Measurements from ENCODE around the gene RMC1. TPM values are rescaled to one million over a fixed set of nuclear protein-coding genes. Genes with fewer than 3 reads are reported as not detected.
A peak's percentile ranks its signal among the peaks of the same experiment; 100 is the strongest.

RMC1 gene
- 16.1 TPM for polyA plus RNA-seq (2013, experiment 1 of 4)
- polyA plus RNA-seq (2013, experiment 2 of 4) = 18.8 TPM
- polyA plus RNA-seq (2013, experiment 3 of 4) = 12.9 TPM
- polyA plus RNA-seq (2013, experiment 4 of 4) = 16.9 TPM

- WGBS, 2 experiments = 0% methylated on average over 110 of the region's 110 CpGs
- H3K4me3 ChIP-seq (ENCODE audit: insufficient read depth, low read depth, low read length) = peak within 1 kb of the TSS; percentile 80
Observed at GRCh38 chr18:23503038-23503962, at the start of gene RMC1. Gene RMC1 (plus strand): TSS chr18:23503511. CDS start chr18:23503619, 108 bp downstream.

GRCh38 chr18:23453680-23454058, 49.6 kb upstream of the RMC1 start:
- no peak overlapping the region for H3K27ac ChIP-seq (ENCODE audit: insufficient read depth, low read depth, low read length, poor library complexity, severe bottlenecking)
- WGBS, 2 experiments = 11% methylated on average over 11 of the region's 11 CpGs
- peak overlapping the region; percentile 100 for H3K4me3 ChIP-seq (ENCODE audit: insufficient read depth, low read depth, low read length)

More at GRCh38 chr18:23503038-23503962, at the start of gene RMC1:
- no peaks in the 10 kb centered on the region for H3K4me1 ChIP-seq (ENCODE audit: control insufficient read depth, insufficient read depth, low read length)
- no peaks in the 10 kb centered on the region for H3K9me3 ChIP-seq (ENCODE audit: control insufficient read depth, low read length)
- peaks cover 34% of the 10 kb centered on the region for H3K27me3 ChIP-seq (ENCODE audit: control insufficient read depth, insufficient read depth, low read length, poor library complexity, severe bottlenecking)
- H3K27ac ChIP-seq (ENCODE audit: insufficient read depth, low read depth, low read length, poor library complexity, severe bottlenecking) = peak within 1 kb of the TSS; percentile 47
- no peaks in the 10 kb centered on the region for H3K36me3 ChIP-seq (ENCODE audit: control insufficient read depth, insufficient read depth, low read length)

GRCh38 chr18:23456835-23457234, 46.5 kb upstream of the RMC1 start:
- no peak overlapping the region for H3K27ac ChIP-seq (ENCODE audit: insufficient read depth, low read depth, low read length, poor library complexity, severe bottlenecking)
- H3K4me3 ChIP-seq (ENCODE audit: insufficient read depth, low read depth, low read length) = no peak overlapping the region

More at GRCh38 chr18:23453680-23454058, 49.6 kb upstream of the RMC1 start:
- Histone ChIP-seq H3K27me3 (ENCODE audit: control insufficient read depth, insufficient read depth, low read length, poor library complexity, severe bottlenecking) (no peaks in the 10 kb centered on the region), H3K36me3 (ENCODE audit: control insufficient read depth, insufficient read depth, low read length) (no peaks in the 10 kb centered on the region), H3K4me1 (ENCODE audit: control insufficient read depth, insufficient read depth, low read length) (no peaks in the 10 kb centered on the region), H3K9me3 (ENCODE audit: control insufficient read depth, low read length) (no peaks in the 10 kb centered on the region)

GRCh38 chr18:23458830-23459529, 44.3 kb upstream of the RMC1 start:
- no peaks in the 10 kb centered on the region for H3K9me3 ChIP-seq (ENCODE audit: control insufficient read depth, low read length)
- peaks cover 6% of the 10 kb centered on the region for H3K36me3 ChIP-seq (ENCODE audit: control insufficient read depth, insufficient read depth, low read length)
- no peak overlapping the region for H3K4me3 ChIP-seq (ENCODE audit: insufficient read depth, low read depth, low read length)
- 95 to 96% methylated on average over 3 of the region's 3 CpGs for WGBS, 2 experiments
- no peaks in the 10 kb centered on the region for H3K4me1 ChIP-seq (ENCODE audit: control insufficient read depth, insufficient read depth, low read length)
- no peak overlapping the region for H3K27ac ChIP-seq (ENCODE audit: insufficient read depth, low read depth, low read length, poor library complexity, severe bottlenecking)
- no peaks in the 10 kb centered on the region for H3K27me3 ChIP-seq (ENCODE audit: control insufficient read depth, insufficient read depth, low read length, poor library complexity, severe bottlenecking)

More at GRCh38 chr18:23456835-23457234, 46.5 kb upstream of the RMC1 start:
- Histone ChIP-seq H3K4me1 (ENCODE audit: control insufficient read depth, insufficient read depth, low read length) (no peaks in the 10 kb centered on the region), H3K9me3 (ENCODE audit: control insufficient read depth, low read length) (no peaks in the 10 kb centered on the region), H3K27me3 (ENCODE audit: control insufficient read depth, insufficient read depth, low read length, poor library complexity, severe bottlenecking) (no peaks in the 10 kb centered on the region), H3K36me3 (ENCODE audit: control insufficient read depth, insufficient read depth, low read length) (no peaks in the 10 kb centered on the region)
- 83% methylated on average over 1 of the region's 2 CpGs; no CpG with 5 or more reads in 1 of the 2 experiments for WGBS, 2 experiments

- WGBS, 2 experiments = 95 to 96% methylated on average over 7 of the region's 7 CpGs
- Histone ChIP-seq H3K4me1 (ENCODE audit: control insufficient read depth, insufficient read depth, low read length) (no peaks in the 10 kb centered on the region), H3K27ac (ENCODE audit: insufficient read depth, low read depth, low read length, poor library complexity, severe bottlenecking) (no peak overlapping the region), H3K36me3 (ENCODE audit: control insufficient read depth, insufficient read depth, low read length) (peaks cover 8% of the 10 kb centered on the region), H3K4me3 (ENCODE audit: insufficient read depth, low read depth, low read length) (no peak overlapping the region), H3K27me3 (ENCODE audit: control insufficient read depth, insufficient read depth, low read length, poor library complexity, severe bottlenecking) (no peaks in the 10 kb centered on the region), H3K9me3 (ENCODE audit: control insufficient read depth, low read length) (no peaks in the 10 kb centered on the region)
Observed at GRCh38 chr18:23459530-23459921, 43.8 kb upstream of the RMC1 start.

GRCh38 chr18:23460285-23461273, 42.7 kb upstream of the RMC1 start:
- no peaks in the 10 kb centered on the region for H3K4me1 ChIP-seq (ENCODE audit: control insufficient read depth, insufficient read depth, low read length)
- WGBS, 2 experiments = 94 to 96% methylated on average over 2 of the region's 2 CpGs
- H3K4me3 ChIP-seq (ENCODE audit: insufficient read depth, low read depth, low read length) = no peak overlapping the region
- H3K27ac ChIP-seq (ENCODE audit: insufficient read depth, low read depth, low read length, poor library complexity, severe bottlenecking) = no peak overlapping the region
- H3K9me3 ChIP-seq (ENCODE audit: control insufficient read depth, low read length) = no peaks in the 10 kb centered on the region
- no peaks in the 10 kb centered on the region for H3K27me3 ChIP-seq (ENCODE audit: control insufficient read depth, insufficient read depth, low read length, poor library complexity, severe bottlenecking)
- peaks cover 8% of the 10 kb centered on the region for H3K36me3 ChIP-seq (ENCODE audit: control insufficient read depth, insufficient read depth, low read length)

- peaks cover 13% of the 10 kb centered on the region for H3K36me3 ChIP-seq (ENCODE audit: control insufficient read depth, insufficient read depth, low read length)
- H3K9me3 ChIP-seq (ENCODE audit: control insufficient read depth, low read length) = no peaks in the 10 kb centered on the region
- no peaks in the 10 kb centered on the region for H3K4me1 ChIP-seq (ENCODE audit: control insufficient read depth, insufficient read depth, low read length)
- H3K27me3 ChIP-seq (ENCODE audit: control insufficient read depth, insufficient read depth, low read length, poor library complexity, severe bottlenecking) = no peaks in the 10 kb centered on the region
- WGBS, 2 experiments = 96% methylated on average over 2 of the region's 2 CpGs; no CpG with 5 or more reads in 1 of the 2 experiments
- no peak overlapping the region for H3K4me3 ChIP-seq (ENCODE audit: insufficient read depth, low read depth, low read length)
- no peak overlapping the region for H3K27ac ChIP-seq (ENCODE audit: insufficient read depth, low read depth, low read length, poor library complexity, severe bottlenecking)
Observed at GRCh38 chr18:23462876-23463275, 40.4 kb upstream of the RMC1 start.

- H3K4me1 ChIP-seq (ENCODE audit: control insufficient read depth, insufficient read depth, low read length) = no peaks in the 10 kb centered on the region
- no peaks in the 10 kb centered on the region for H3K9me3 ChIP-seq (ENCODE audit: control insufficient read depth, low read length)
- H3K27me3 ChIP-seq (ENCODE audit: control insufficient read depth, insufficient read depth, low read length, poor library complexity, severe bottlenecking) = no peaks in the 10 kb centered on the region
- no peak overlapping the region for H3K27ac ChIP-seq (ENCODE audit: insufficient read depth, low read depth, low read length, poor library complexity, severe bottlenecking)
- H3K36me3 ChIP-seq (ENCODE audit: control insufficient read depth, insufficient read depth, low read length) = peaks cover 19% of the 10 kb centered on the region
- WGBS, 2 experiments = 94% methylated on average over 3 of the region's 3 CpGs
- H3K4me3 ChIP-seq (ENCODE audit: insufficient read depth, low read depth, low read length) = no peak overlapping the region
Observed at GRCh38 chr18:23468753-23469459, 34.4 kb upstream of the RMC1 start.

Measured in ectodermal cell (in vitro differentiated cells).